AG04449 (cell line): ENCODE results near the gene HIPK2.

ENCODE experiments used
- CTCF ChIA-PET: fragments of 350-600 bp; formaldehyde crosslinking; extraction: SDS; loops from one replicate; lab custom pipeline; 2021; ENCODE audit warnings: antibody characterized with exemption; lab: Yijun Ruan, JAX
- POLR2A ChIA-PET: fragments of 400-600, 350-600 bp; formaldehyde crosslinking; extraction: SDS; loops from one replicate; lab custom pipeline; 2020; ENCODE audit warnings: antibody characterized with exemption, inconsistent platforms; lab: Yijun Ruan, JAX
- DNase-seq: peaks from one replicate; pipeline ENCODE4 v3.0.0-alpha.2; 2010; ENCODE audit warnings: low read depth, low spot score
- H3K4me3 ChIP-seq: 2 replicates; pipeline ENCODE4 v1.5.1; 2011; ENCODE audit warnings: low read depth, mild to moderate bottlenecking, control low read depth, low read length
- TF ChIP-seq, protein P1 (sequence below): IDR thresholded peaks from one replicate; pipeline ENCODE4 v1.5.1; 2011; ENCODE audit warnings: mild to moderate bottlenecking, moderate library complexity, low read length, control low read depth, inconsistent platforms; ENCODE audit not compliant: insufficient read depth; ENCODE audit errors: missing control alignments

HIPK2 gene

DNA sequence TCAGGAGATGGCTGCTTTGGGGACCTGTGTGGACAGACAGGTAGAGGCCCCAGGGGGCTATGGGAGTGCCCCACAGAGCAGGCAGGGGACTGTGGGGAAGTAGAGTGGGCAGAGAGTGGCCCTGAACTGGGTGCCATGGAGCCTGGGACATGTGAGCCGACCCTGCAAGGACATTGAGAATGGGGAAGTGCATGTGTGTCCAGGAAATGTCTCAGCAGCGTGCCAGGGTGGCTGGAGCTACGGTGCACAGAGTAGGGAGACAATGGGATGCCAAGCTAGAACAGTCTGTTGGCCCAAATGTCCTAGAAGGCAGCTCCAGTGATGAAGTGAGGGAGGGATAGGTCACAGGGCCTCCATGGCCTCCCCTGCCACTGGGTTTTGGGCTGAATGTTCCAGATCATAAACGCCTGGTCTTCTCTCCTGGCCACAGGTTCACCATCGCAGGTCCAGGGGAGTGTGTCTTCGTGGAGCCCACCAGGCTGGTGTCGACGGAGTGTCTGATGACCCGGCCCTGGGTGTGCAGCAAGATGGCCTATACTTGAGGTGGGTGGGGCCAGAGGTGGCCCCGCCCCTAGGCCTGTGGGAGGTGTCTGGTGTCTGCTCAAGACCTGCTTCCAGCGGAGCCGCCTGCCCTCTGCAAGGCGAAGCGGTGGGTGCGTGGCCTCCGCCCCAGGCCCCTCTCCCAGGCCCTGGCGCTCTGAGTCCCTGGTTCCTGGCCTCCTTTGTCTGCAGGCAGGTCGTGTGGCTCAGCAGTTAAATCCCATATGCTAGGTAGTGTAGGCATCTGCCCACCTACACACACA is 233.8 kb downstream of the HIPK2 start:
- no peak for DNase-seq
- TF ChIP-seq, protein P1, sequence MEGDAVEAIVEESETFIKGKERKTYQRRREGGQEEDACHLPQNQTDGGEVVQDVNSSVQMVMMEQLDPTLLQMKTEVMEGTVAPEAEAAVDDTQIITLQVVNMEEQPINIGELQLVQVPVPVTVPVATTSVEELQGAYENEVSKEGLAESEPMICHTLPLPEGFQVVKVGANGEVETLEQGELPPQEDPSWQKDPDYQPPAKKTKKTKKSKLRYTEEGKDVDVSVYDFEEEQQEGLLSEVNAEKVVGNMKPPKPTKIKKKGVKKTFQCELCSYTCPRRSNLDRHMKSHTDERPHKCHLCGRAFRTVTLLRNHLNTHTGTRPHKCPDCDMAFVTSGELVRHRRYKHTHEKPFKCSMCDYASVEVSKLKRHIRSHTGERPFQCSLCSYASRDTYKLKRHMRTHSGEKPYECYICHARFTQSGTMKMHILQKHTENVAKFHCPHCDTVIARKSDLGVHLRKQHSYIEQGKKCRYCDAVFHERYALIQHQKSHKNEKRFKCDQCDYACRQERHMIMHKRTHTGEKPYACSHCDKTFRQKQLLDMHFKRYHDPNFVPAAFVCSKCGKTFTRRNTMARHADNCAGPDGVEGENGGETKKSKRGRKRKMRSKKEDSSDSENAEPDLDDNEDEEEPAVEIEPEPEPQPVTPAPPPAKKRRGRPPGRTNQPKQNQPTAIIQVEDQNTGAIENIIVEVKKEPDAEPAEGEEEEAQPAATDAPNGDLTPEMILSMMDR, result no peak
- no peak overlapping the region for H3K4me3 ChIP-seq
- CTCF ChIA-PET, result interaction anchor here (1.2 kb wide), 1 partner anchor 43 kb away, joined by 4 read pairs; no protein-coding TSS in a partner anchor
- POLR2A ChIA-PET, result no interaction called here

DNA sequence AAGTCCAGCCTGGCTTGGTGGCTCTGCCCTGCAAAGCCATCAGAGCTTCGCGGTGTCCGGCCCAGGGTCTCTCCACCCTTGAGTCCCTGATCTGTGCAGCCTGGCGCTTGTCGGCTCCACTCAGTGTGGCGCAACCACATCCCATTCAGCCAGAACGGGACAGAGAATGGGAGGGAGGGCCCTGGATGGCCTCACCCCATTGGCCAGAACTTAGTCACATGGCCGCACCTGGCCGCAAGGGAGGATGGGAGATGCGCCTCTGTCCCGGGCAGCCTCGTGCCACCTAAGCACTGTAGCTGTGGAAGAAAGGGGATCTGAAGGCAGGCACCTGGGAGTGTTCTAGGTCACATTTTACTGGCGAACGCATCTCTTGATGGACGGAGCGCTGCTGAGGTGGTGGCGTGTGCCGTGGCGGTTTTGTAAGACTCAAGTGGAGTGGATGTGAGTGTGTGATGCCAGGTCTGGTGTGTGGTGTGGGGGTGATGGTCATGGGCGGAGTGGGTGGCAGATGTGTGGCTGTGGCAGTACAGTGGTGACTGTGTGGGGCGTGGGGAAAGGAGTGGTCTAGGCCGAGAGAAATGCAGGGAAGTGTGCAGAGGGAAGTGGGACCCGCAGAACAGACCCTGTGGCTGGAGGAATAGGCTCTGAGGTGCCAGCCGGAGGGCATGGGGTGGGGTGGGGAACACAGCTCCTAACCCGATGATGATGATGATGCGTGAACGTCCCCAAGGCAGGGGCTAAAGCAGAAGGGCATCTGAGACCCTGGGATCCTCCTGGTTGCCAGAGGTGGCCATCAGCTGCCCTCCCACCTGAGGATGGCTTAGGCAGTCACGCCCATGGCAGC is 235.3 kb downstream of the HIPK2 start:
- ChIA-PET CTCF (interaction anchor here (1.0 to 1.9 kb wide), 2 partner anchors 43 to 108 kb away, joined by 3 to 6 read pairs; no protein-coding TSS in a partner anchor), POLR2A (no interaction called here)
- TF ChIP-seq, protein P1, result no peak
- no peak overlapping the region for H3K4me3 ChIP-seq
- no peak for DNase-seq

DNA sequence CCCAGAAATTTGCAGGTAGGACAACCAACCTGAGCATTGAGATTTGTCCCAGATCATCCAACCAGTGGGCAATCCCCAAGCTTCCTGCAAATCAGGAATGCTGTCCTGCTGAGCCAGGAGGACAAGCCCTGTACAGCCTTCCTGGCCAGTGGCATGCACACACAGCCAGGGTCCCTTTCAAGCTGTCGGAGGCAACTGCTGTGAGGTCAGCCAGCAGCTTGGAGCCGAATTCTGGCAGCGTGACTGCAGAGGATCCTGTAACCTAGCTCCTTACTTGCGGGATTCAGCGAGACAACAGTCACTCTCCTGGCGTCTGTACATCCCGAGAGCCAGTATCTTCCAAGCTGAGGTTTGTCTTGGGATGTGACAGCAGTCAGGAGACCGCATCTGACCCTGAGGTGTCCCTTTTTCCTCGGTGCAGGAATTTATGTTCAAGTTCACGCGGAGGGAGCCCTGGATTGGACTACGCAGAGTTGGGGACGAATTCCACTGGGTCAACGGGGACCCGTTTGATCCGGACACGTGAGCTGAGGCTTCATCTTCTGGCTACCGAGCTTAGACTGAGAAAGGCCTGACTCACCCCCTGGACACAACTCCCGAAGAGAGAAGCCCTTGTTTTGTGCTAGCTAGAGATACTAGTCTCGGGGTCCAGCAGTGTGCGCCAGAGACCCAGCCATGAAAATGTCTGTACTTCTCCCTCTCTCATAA is 236.0 kb downstream of the HIPK2 start:
- ChIA-PET POLR2A (no interaction called here), CTCF (interaction anchor here (1.0 to 1.9 kb wide), 2 partner anchors 42 to 107 kb away, joined by 3 to 6 read pairs; no protein-coding TSS in a partner anchor)
- H3K4me3 ChIP-seq, result no peak overlapping the region
- DNase-seq, result no peak
- TF ChIP-seq, protein P1, result no peak

DNA sequence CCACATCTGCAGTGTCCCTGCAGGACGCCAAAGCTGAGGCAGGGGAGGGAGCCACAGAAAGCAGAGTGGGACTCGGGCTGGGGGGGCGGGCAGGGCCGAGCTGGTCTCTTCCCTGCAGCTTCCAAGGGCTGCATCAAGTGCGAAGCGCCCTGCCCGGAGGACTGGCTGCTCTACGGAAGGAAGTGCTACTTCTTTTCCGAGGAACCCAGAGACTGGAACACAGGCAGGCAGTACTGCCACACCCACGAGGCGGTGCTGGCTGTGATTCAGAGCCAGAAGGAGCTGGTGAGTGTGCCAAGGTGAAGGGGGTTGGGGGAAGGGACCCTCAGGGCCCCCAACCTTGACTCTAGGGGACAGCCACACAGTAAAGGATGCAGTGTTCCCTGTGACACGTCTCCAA is 237.6 kb downstream of the HIPK2 start:
- ChIA-PET POLR2A (no interaction called here), CTCF (interaction anchor here (1.1 to 1.9 kb wide), 2 partner anchors 41 to 106 kb away, joined by 5 to 6 read pairs; no protein-coding TSS in a partner anchor)
- TF ChIP-seq, protein P1, result no peak
- no peak overlapping the region for H3K4me3 ChIP-seq
- DNase-seq, result no peak

DNA sequence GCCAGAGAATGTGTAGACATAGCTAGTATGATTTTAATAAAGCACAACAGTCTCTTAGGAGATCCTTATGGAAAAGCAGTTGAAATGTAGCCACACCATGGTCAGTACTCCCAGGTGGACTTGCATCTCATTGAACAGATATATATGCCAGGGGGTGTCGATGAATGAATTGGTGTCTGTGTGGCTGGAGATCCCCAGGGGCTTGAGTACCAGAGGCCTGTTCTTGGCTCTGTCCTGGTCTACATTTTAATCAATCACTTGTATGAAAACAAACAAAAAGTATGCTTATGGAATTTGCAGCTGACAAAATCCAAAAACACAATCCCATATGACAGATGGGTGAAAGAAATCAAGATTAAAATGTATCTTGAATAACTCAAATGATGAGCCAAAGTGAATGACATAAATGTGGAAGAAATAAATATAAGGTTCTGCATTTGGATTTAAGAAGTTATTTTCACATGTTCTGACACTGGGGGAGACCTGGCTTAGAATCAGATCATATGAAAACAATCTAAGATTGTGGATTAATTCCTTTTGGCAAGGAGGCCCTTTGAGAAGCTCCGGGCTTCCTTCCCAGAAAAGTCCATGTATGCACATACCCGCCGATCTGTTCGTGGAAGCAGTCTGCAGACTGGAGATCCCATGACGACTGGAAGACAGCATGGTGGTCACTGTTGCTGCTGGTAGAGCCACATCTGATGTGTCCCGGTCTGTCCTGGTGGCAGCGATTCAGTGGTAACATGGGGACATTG is 238.7 kb downstream of the HIPK2 start:
- no peak for DNase-seq
- TF ChIP-seq, protein P1, result no peak
- CTCF ChIA-PET, result interaction anchor here (1.0 to 1.1 kb wide), 2 partner anchors 38 to 104 kb away, joined by 3 to 5 read pairs; no protein-coding TSS in a partner anchor
- POLR2A ChIA-PET, result no interaction called here
- no peak overlapping the region for H3K4me3 ChIP-seq
